Karpas-422 (cell line): ENCODE data around the gene CRISPLD2. TPM values are rescaled to one million over a fixed set of nuclear protein-coding genes. Genes with fewer than 3 reads are reported as not detected.

Experiments
- DNase-seq: peaks from one replicate; pipeline ENCODE4 v3.0.0-alpha.2; 2015
- H2AFZ ChIP-seq: fragments of 200-600 bp; sonication (generic); 2 replicates; pipeline ENCODE4 v1.6.1; 2014; ENCODE audit warnings: antibody characterized with exemption, low read length, mixed read lengths
- H3K27ac ChIP-seq: fragments of 200-600 bp; sonication (generic); 2 replicates; pipeline ENCODE4 v1.5.1; 2014; ENCODE audit warnings: mild to moderate bottlenecking, low read length, moderate library complexity
- H3K27me3 ChIP-seq: fragments of 200-600 bp; sonication (generic); 2 replicates; pipeline ENCODE4 v1.6.1; 2014; ENCODE audit warnings: low read length, mixed read lengths
- H3K36me3 ChIP-seq: fragments of 200-600 bp; sonication (generic); 2 replicates; pipeline ENCODE4 v1.6.1; 2014; ENCODE audit warnings: low read length, mixed read lengths; ENCODE audit not compliant: insufficient read depth
- H3K4me1 ChIP-seq: fragments of 200-600 bp; sonication (generic); 2 replicates; pipeline ENCODE4 v1.6.1; 2014; ENCODE audit warnings: mild to moderate bottlenecking, low read length, mixed read lengths
- H3K4me2 ChIP-seq: fragments of 200-600 bp; sonication (generic); 2 replicates; pipeline ENCODE4 v1.6.1; 2014; ENCODE audit warnings: low read length, low read depth, mild to moderate bottlenecking; ENCODE audit not compliant: poor library complexity, severe bottlenecking
- H3K4me3 ChIP-seq: fragments of 200-600 bp; sonication (generic); 2 replicates; pipeline ENCODE4 v1.5.1; 2014; ENCODE audit warnings: mild to moderate bottlenecking, antibody characterized with exemption, low read length, mixed read lengths
- H3K79me2 ChIP-seq: fragments of 200-600 bp; sonication (generic); 2 replicates; pipeline ENCODE4 v1.6.1; 2014; ENCODE audit warnings: mild to moderate bottlenecking, low read length, mixed read lengths
- H3K9ac ChIP-seq: fragments of 200-600 bp; sonication (generic); 2 replicates; pipeline ENCODE4 v1.6.0; 2014; ENCODE audit warnings: low read length
- H3K9me2 ChIP-seq: fragments of 200-600 bp; sonication (generic), shearing (Covaris generic); replicated peaks from 2 replicates; pipeline ENCODE4 v1.6.0; 2014; ENCODE audit warnings: mild to moderate bottlenecking, low read length, moderate library complexity; ENCODE audit not compliant: insufficient read depth
- H3K9me3 ChIP-seq: fragments of 300-700, 200-600 bp; sonication (generic); 2 replicates; pipeline ENCODE4 v1.6.1; 2014; ENCODE audit warnings: low read length, mixed read lengths
- H4K20me1 ChIP-seq: fragments of 200-600 bp; sonication (generic); 2 replicates; pipeline ENCODE4 v1.6.1; 2014; ENCODE audit warnings: mild to moderate bottlenecking, antibody characterized with exemption, low read length, low read depth; ENCODE audit not compliant: insufficient read depth
- total RNA-seq: library from RNA; depleted of rRNA; stranded (reverse); fragments of >200 nt; shearing (Covaris generic); gene quantifications from 2 replicates; pipeline ENCODE4 v1.2.3, GENCODE V29; 2014; ENCODE audit warnings: low replicate concordance

CRISPLD2 gene
- total RNA-seq, 1 experiment from 2014 or later: not detected

DNA sequence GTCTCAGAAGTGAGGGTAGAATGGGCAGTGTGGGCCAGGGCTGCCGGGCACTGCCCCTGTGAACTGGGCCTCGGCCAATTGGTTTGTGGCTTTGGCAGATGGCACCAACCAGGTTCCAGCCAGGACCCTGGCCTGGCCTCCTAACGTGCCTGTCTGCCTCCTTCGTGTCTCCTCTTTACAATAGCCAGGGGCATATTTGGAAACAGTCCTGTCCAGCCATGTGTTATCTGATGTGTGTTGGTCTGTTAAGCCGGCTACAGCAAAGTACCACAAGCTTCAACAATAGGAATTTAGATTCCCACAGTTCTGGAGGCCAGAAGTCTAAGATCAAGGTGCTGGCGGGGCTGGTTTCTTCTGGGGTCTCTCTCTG lies 14.6 kb downstream of the CRISPLD2 start:
- Histone ChIP-seq H3K27ac (no peak overlapping the region), H3K36me3 (no peaks in the 10 kb centered on the region), H3K9me2 (no peaks in the 10 kb centered on the region), H3K4me1 (no peaks in the 10 kb centered on the region), H3K4me2 (no peak overlapping the region), H3K9me3 (no peaks in the 10 kb centered on the region), H3K4me3 (no peak overlapping the region), H2AFZ (no peak overlapping the region), H3K9ac (no peak overlapping the region), H4K20me1 (no peaks in the 10 kb centered on the region), H3K27me3 (no peaks in the 10 kb centered on the region), H3K79me2 (no peaks in the 10 kb centered on the region)
- no peak for DNase-seq

DNA sequence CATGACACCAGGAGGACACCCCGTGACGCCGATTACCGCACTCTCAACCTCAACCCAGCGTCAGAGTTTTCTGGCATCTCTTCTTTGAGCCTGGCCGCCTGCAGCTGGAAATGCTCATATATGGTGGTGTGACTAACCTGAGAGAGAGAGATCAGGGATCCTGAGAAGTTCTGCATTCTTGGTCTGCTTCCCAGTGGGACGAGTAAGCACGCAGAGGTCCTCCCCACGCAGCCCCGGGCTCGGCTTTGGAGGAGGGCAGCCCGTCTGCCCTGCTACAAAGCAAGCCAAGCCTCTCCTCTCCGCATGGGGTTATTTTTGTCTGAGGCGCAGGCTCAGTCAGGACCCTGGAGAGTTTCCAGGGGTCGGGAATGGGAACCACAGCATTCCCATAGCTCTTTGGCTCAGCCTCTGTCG lies 16.5 kb downstream of the CRISPLD2 start:
- no peaks in the 10 kb centered on the region for H3K27me3 ChIP-seq
- no peak overlapping the region for H3K4me2 ChIP-seq
- no peaks in the 10 kb centered on the region for H3K9me3 ChIP-seq
- H3K4me1 ChIP-seq: no peaks in the 10 kb centered on the region
- H2AFZ ChIP-seq: no peak overlapping the region
- H4K20me1 ChIP-seq: no peaks in the 10 kb centered on the region
- no peak overlapping the region for H3K4me3 ChIP-seq
- no peaks in the 10 kb centered on the region for H3K9me2 ChIP-seq
- no peaks in the 10 kb centered on the region for H3K79me2 ChIP-seq
- H3K9ac ChIP-seq: no peak overlapping the region
- DNase-seq: no peak
- no peaks in the 10 kb centered on the region for H3K36me3 ChIP-seq
- no peak overlapping the region for H3K27ac ChIP-seq

DNA sequence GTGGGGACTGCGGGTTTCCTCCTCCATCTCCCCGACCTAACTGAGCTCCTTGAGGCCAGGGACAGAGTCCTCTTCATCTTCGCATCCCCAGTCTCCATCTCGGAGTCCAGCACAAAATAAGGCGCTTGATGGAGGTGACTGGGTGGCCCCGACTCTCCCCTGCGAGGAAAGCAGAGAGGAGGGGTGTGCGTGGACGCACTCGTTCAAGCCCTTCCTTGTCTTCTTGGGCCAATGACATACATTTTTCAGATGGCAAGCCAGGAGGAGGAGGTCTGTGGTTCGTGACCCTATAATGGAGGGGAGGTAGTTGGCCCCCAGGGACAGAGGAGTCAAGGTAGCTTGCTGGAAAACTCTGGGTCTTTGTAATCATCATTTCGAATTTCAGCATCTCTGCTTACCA lies 17.2 kb downstream of the CRISPLD2 start:
- Histone ChIP-seq H3K36me3 (no peaks in the 10 kb centered on the region), H2AFZ (no peak overlapping the region), H3K9me2 (no peaks in the 10 kb centered on the region), H4K20me1 (no peaks in the 10 kb centered on the region), H3K9me3 (no peaks in the 10 kb centered on the region), H3K4me2 (no peak overlapping the region), H3K4me1 (no peaks in the 10 kb centered on the region), H3K27ac (no peak overlapping the region), H3K27me3 (no peaks in the 10 kb centered on the region), H3K4me3 (no peak overlapping the region), H3K79me2 (no peaks in the 10 kb centered on the region), H3K9ac (no peak overlapping the region)
- DNase-seq: no peak

- H3K27ac ChIP-seq: no peak overlapping the region
- no peaks in the 10 kb centered on the region for H4K20me1 ChIP-seq
- H2AFZ ChIP-seq: no peak overlapping the region
- no peak for DNase-seq
- H3K4me3 ChIP-seq: no peak overlapping the region
- no peak overlapping the region for H3K4me2 ChIP-seq
- H3K9ac ChIP-seq: no peak overlapping the region
- H3K9me3 ChIP-seq: no peaks in the 10 kb centered on the region
- H3K27me3 ChIP-seq: no peaks in the 10 kb centered on the region
- no peaks in the 10 kb centered on the region for H3K4me1 ChIP-seq
- no peaks in the 10 kb centered on the region for H3K9me2 ChIP-seq
- no peaks in the 10 kb centered on the region for H3K79me2 ChIP-seq
- no peaks in the 10 kb centered on the region for H3K36me3 ChIP-seq
Observed at GRCh38 chr16:84838383-84838948, 18.7 kb downstream of the CRISPLD2 start.

- no peak for DNase-seq
- no peak overlapping the region for H3K9ac ChIP-seq
- H3K4me1 ChIP-seq: no peaks in the 10 kb centered on the region
- no peak overlapping the region for H3K4me2 ChIP-seq
- no peaks in the 10 kb centered on the region for H3K27me3 ChIP-seq
- H3K9me2 ChIP-seq: no peaks in the 10 kb centered on the region
- H3K4me3 ChIP-seq: no peak overlapping the region
- no peaks in the 10 kb centered on the region for H3K9me3 ChIP-seq
- no peaks in the 10 kb centered on the region for H3K36me3 ChIP-seq
- no peak overlapping the region for H2AFZ ChIP-seq
- H3K79me2 ChIP-seq: no peaks in the 10 kb centered on the region
- no peak overlapping the region for H3K27ac ChIP-seq
- no peaks in the 10 kb centered on the region for H4K20me1 ChIP-seq
Observed at GRCh38 chr16:84839054-84839453, 19.3 kb downstream of the CRISPLD2 start.

- Histone ChIP-seq H3K79me2 (no peaks in the 10 kb centered on the region), H3K9ac (no peak overlapping the region), H3K4me2 (no peak overlapping the region), H3K36me3 (no peaks in the 10 kb centered on the region), H4K20me1 (no peaks in the 10 kb centered on the region), H3K4me1 (no peaks in the 10 kb centered on the region), H3K27ac (no peak overlapping the region), H3K27me3 (no peaks in the 10 kb centered on the region), H3K9me2 (no peaks in the 10 kb centered on the region), H3K4me3 (no peak overlapping the region), H2AFZ (no peak overlapping the region), H3K9me3 (no peaks in the 10 kb centered on the region)
- DNase-seq: no peak
Observed at GRCh38 chr16:84839956-84840355, 20.2 kb downstream of the CRISPLD2 start.

GRCh38 chr16:84840687-84841627 lies 21.2 kb downstream of the CRISPLD2 start:
- H3K9me3 ChIP-seq: no peaks in the 10 kb centered on the region
- H3K36me3 ChIP-seq: no peaks in the 10 kb centered on the region
- no peak for DNase-seq
- H3K4me1 ChIP-seq: no peaks in the 10 kb centered on the region
- no peaks in the 10 kb centered on the region for H3K79me2 ChIP-seq
- no peaks in the 10 kb centered on the region for H3K27me3 ChIP-seq
- no peaks in the 10 kb centered on the region for H4K20me1 ChIP-seq
- no peak overlapping the region for H3K9ac ChIP-seq
- H2AFZ ChIP-seq: no peak overlapping the region
- no peak overlapping the region for H3K4me3 ChIP-seq
- no peak overlapping the region for H3K27ac ChIP-seq
- no peaks in the 10 kb centered on the region for H3K9me2 ChIP-seq
- H3K4me2 ChIP-seq: no peak overlapping the region

DNA sequence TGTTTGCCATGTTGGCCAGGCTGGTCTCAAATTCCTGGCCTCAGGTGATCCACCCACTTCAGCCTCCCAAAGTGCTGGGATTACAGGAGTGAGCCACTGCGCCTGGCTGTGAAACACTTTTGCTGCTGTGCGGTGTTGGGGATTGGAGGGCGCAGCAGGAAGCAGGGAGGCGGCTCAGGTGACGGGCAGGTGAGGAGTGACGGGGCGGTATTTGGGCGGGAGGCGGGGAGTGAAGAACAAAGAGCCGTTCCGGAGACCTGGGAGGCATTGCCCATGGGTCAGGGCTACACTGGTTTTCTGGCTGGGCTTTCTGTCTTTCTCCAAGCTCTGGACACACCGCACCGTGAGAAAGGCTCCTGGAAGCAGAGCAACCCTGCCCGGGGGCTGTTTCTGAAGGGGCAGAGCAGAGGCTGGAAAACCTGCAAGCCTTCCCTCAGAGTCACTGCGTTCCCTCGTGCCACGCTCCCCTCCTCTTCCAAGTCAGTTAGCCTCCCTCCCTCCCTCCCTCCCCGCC lies 22.1 kb downstream of the CRISPLD2 start:
- Histone ChIP-seq H3K27me3 (no peaks in the 10 kb centered on the region), H3K4me2 (no peak overlapping the region), H3K36me3 (no peaks in the 10 kb centered on the region)

More for the DNA sequence above, 22.1 kb downstream of the CRISPLD2 start:
- Histone ChIP-seq H3K9me3 (no peaks in the 10 kb centered on the region), H3K4me1 (no peaks in the 10 kb centered on the region), H3K79me2 (no peaks in the 10 kb centered on the region), H3K4me3 (no peak overlapping the region), H3K9ac (no peak overlapping the region), H3K9me2 (no peaks in the 10 kb centered on the region), H4K20me1 (no peaks in the 10 kb centered on the region), H3K27ac (no peak overlapping the region), H2AFZ (no peak overlapping the region)
- DNase-seq: no peak
